HepG2 (cell line): Measurements from ENCODE around the gene KCNJ4. TPM values are rescaled to one million over a fixed set of nuclear protein-coding genes. Genes with fewer than 3 reads are reported as not detected.

Experiments
- ATAC-seq: fragments of 200-7000 bp; cut with Tn5 transposase; 3 replicates; pipeline ENCODE4 v1.9.1; 2020; ENCODE audit warnings: mild to moderate bottlenecking, moderate library complexity
- BruUV-seq: library from RNA; stranded (reverse); fragments of 400-500 nt; replicated peaks from 2 replicates; lab custom pipeline; 2021; lab: Mats Ljungman, UMichigan
- CTCF ChIA-PET: fragments of 300-600 bp; formaldehyde crosslinking; extraction: SDS; loops from one replicate; lab custom pipeline; 2021; ENCODE audit warnings: low total read pairs, inconsistent platforms, low intra/inter-chr PET ratio; lab: Yijun Ruan, JAX
- POLR2A ChIA-PET: fragments of 350-600 bp; sonication (Branson Sonifier 250); formaldehyde crosslinking; loops from one replicate; lab custom pipeline; 2020; ENCODE audit warnings: antibody characterized with exemption, inconsistent platforms; lab: Yijun Ruan, JAX
- DNase-seq: peaks from one replicate; pipeline ENCODE4 v3.0.0-alpha.2; 2015; ENCODE audit warnings: low spot score
- FAIRE-seq: peaks from 3 replicates; lab custom pipeline; 2011; peaks lifted over from hg19 to GRCh38; lab: Jason Lieb, UNC
- H2AFZ ChIP-seq: one replicate; pipeline ENCODE4 v1.6.1; 2011; ENCODE audit warnings: low read length, inconsistent platforms
- H3K27ac ChIP-seq: fragments of 300-600 bp; 3 replicates; pipeline ENCODE4 v1.8.0; 2011; ENCODE audit warnings: mixed run types, mild to moderate bottlenecking, mixed read lengths, low read length, inconsistent platforms; ENCODE audit not compliant: insufficient read depth; ENCODE audit errors: extremely low read length
- H3K27me3 ChIP-seq, 2 experiments: fragments of 200-600 bp in 1 of 2; 2 replicates in 1 of 2; 3 replicates in 1 of 2; pipeline versions ENCODE4 v1.6.0 to v1.8.0; 2011; ENCODE audit warnings: low read length in 2 of 2, mild to moderate bottlenecking in 2 of 2, moderate library complexity in 2 of 2, inconsistent platforms in 1 of 2; ENCODE audit not compliant: insufficient read depth in 2 of 2, control insufficient read depth in 1 of 2
- H3K36me3 ChIP-seq, 2 experiments: fragments of 200-600 bp in 1 of 2; replicated peaks in 1 of 2; 2 replicates in 1 of 2; 3 replicates in 1 of 2; pipeline versions ENCODE4 v1.5.1 to v1.8.0; 2011; ENCODE audit warnings: low read length in 2 of 2, inconsistent platforms in 1 of 2; ENCODE audit not compliant: insufficient read depth in 2 of 2, control insufficient read depth in 1 of 2
- H3K4me1 ChIP-seq: 2 replicates; pipeline ENCODE4 v1.5.1; 2012; ENCODE audit warnings: low read length, inconsistent platforms; ENCODE audit not compliant: insufficient read depth
- H3K4me2 ChIP-seq: 2 replicates; pipeline ENCODE4 v1.6.0; 2011; ENCODE audit warnings: low read depth, low read length, inconsistent platforms
- H3K4me3 ChIP-seq, 3 experiments: fragments of 200-600 bp in 1 of 3; sonication (generic), shearing (Covaris generic) in 1 of 3; replicated peaks in 1 of 3; 2 replicates each; pipeline ENCODE4 v1.5.1; 2011 to 2016; ENCODE audit warnings: low read length in 3 of 3, inconsistent platforms in 2 of 3, low read depth in 2 of 3, mild to moderate bottlenecking in 2 of 3, control low read depth in 1 of 3, mixed read lengths in 1 of 3; ENCODE audit not compliant: insufficient read depth in 1 of 3
- H3K79me2 ChIP-seq: one replicate; pipeline ENCODE4 v1.6.1; 2011; ENCODE audit warnings: low read length, inconsistent platforms; ENCODE audit not compliant: insufficient read depth
- H3K9ac ChIP-seq: 2 replicates; pipeline ENCODE4 v1.6.0; 2011; ENCODE audit warnings: mild to moderate bottlenecking, low read depth, low read length, inconsistent platforms; ENCODE audit not compliant: insufficient read depth
- H3K9me3 ChIP-seq: 2 replicates; pipeline ENCODE4 v1.5.1; 2012; ENCODE audit warnings: mild to moderate bottlenecking, low read length
- H4K20me1 ChIP-seq: 2 replicates; pipeline ENCODE4 v1.6.0; 2011; ENCODE audit warnings: inconsistent platforms, mild to moderate bottlenecking, low read length, moderate library complexity; ENCODE audit not compliant: insufficient read depth
- ADNP ChIP-seq: sonication (generic); formaldehyde crosslinking; IDR thresholded peaks from 2 replicates; pipeline ENCODE4 v1.4.0; 2020; ENCODE audit warnings: missing genetic modification reagents
- CHD4 ChIP-seq: fragments of 200-600 bp; sonication (generic); IDR thresholded peaks from 2 replicates; pipeline ENCODE4 v1.7.0; 2017; ENCODE audit warnings: mild to moderate bottlenecking, low read length, borderline replicate concordance
- JUNB ChIP-seq: sonication (generic); formaldehyde crosslinking; IDR thresholded peaks from 2 replicates; pipeline ENCODE4 v1.8.0; 2022; ENCODE audit warnings: missing genetic modification reagents, mild to moderate bottlenecking, borderline replicate concordance
- MLLT10 ChIP-seq: sonication (generic); formaldehyde crosslinking; IDR thresholded peaks from 2 replicates; pipeline ENCODE4 v1.4.0; 2020; ENCODE audit warnings: missing genetic modification reagents
- NFATC3 ChIP-seq: sonication (generic); formaldehyde crosslinking; IDR thresholded peaks from 2 replicates; pipeline ENCODE4 v1.5.1; 2020; ENCODE audit warnings: mild to moderate bottlenecking, missing genetic modification reagents
- PCBP2 ChIP-seq: fragments of 200-400 bp; formaldehyde crosslinking; optimal IDR thresholded peaks from 2 replicates; pipeline ENCODE3; 2018; ENCODE audit warnings: low read length, low read depth; ENCODE audit not compliant: poor library complexity, severe bottlenecking
- SKI ChIP-seq: fragments of 450-650 bp; IDR thresholded peaks from one replicate; pipeline ENCODE4 v1.6.1; 2018; ENCODE audit warnings: mild to moderate bottlenecking; ENCODE audit not compliant: partially characterized antibody
- TRIM24 ChIP-seq: sonication (generic); formaldehyde crosslinking; IDR thresholded peaks from 2 replicates; pipeline ENCODE4 v1.8.0; 2022; ENCODE audit warnings: mild to moderate bottlenecking, missing genetic modification reagents
- ZFP36 ChIP-seq: fragments of 150-350 bp; IDR thresholded peaks from 2 replicates; pipeline ENCODE4 v1.6.1; 2018; ENCODE audit warnings: borderline replicate concordance, low read length, low read depth; ENCODE audit not compliant: partially characterized antibody
- ZIK1 ChIP-seq: sonication (generic); formaldehyde crosslinking; IDR thresholded peaks from 2 replicates; pipeline ENCODE4 v1.5.0; 2020; ENCODE audit warnings: mild to moderate bottlenecking, low read depth, missing genetic modification reagents, borderline replicate concordance
- ZSCAN20 ChIP-seq: sonication (generic); formaldehyde crosslinking; IDR thresholded peaks from 2 replicates; pipeline ENCODE4 v1.4.0; 2020; ENCODE audit warnings: missing genetic modification reagents, mild to moderate bottlenecking, borderline replicate concordance
- WGBS: methylation state at CpG from one replicate; pipeline ENCODE4 v1.1.6; 2017; ENCODE audit warnings: low lambda C conversion rate; 5-methylcytosine and 5-hydroxymethylcytosine counted together
- in situ Hi-C: cut with HindIII; loops from 2 replicates; pipeline ENCODE4 v1.10.0; 2017; ENCODE audit warnings: low pct_unique_long_range_greater_than_20kb; ENCODE audit not compliant: extremely low pct_ligation_motif_present
- intact Hi-C: fragments of 100-400 bp; cut with micrococcal nuclease; formaldehyde crosslinking; loops from one replicate; pipeline ENCODE4 v1.10.0; 2022; ENCODE audit not compliant: unreplicated experiment
- polyA plus RNA-seq, 8 experiments: library from polyadenylated mRNA; depleted of rRNA in 3 of 8; stranded (reverse) in 7 of 8; unstranded in 1 of 8; fragments of >200 nt; fragmentation: Illumina TruSeq in 4 of 8; extraction: Trizol in 4 of 8; gene quantifications; 2 replicates each; pipeline versions ENCODE4 v1.2.1 to v1.2.3, GENCODE V29; 2011 to 2016; ENCODE audit warnings: low read depth in 4 of 8, missing spikeins in 1 of 8, mixed read lengths in 1 of 8; ENCODE audit not compliant: insufficient read depth in 1 of 8
- total RNA-seq, 5 experiments: library from RNA; depleted of rRNA; stranded (reverse); fragments of >200 nt; fragmentation: Illumina TruSeq; extraction: Trizol; gene quantifications; 2 replicates each; pipeline ENCODE4 v1.2.3, GENCODE V29; 2016; ENCODE audit warnings: low read depth in 1 of 5
- TF ChIP-seq, protein P1 (sequence below): sonication (generic); formaldehyde crosslinking; conservative IDR thresholded peaks from 2 replicates; pipeline ENCODE4 v1.8.0; 2022; ENCODE audit warnings: low read depth, missing genetic modification reagents
- TF ChIP-seq, protein P2 (sequence below): sonication (generic); formaldehyde crosslinking; IDR thresholded peaks from 2 replicates; pipeline ENCODE4 v1.8.1; 2023; ENCODE audit warnings: mild to moderate bottlenecking, missing genetic modification reagents

The KCNJ4 gene
- total and polyA plus RNA-seq, 2 of the 13 experiments (the other 11 are each of a cell fraction or from before 2014, with no cell fraction given), result not detected

DNA sequence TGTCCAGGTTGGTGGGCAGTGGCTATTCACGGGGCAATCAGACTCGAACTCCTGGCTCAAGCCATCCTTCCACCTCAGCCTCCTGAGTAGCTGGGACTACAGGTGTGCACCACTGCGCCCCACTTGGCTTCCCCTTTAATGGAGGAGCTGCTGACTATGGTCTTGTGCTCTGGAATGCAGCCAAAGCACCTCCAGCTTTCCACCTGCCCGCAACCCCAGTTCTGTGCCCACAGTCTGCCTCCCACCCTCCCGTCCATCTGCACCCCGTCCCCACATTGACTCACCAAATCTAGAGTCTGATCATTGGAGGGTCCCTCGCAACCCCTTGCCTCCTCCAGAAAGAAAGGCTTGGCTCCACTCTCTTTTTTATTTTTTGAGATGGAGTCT is 41.0 kb downstream of the KCNJ4 start:
- peaks cover 13% of the 10 kb centered on the region for H3K4me1 ChIP-seq
- CTCF ChIA-PET, result no interaction called here
- no peaks in the 10 kb centered on the region for H3K79me2 ChIP-seq
- intact Hi-C loops, result no loop called here
- TF ChIP-seq, protein P1, sequence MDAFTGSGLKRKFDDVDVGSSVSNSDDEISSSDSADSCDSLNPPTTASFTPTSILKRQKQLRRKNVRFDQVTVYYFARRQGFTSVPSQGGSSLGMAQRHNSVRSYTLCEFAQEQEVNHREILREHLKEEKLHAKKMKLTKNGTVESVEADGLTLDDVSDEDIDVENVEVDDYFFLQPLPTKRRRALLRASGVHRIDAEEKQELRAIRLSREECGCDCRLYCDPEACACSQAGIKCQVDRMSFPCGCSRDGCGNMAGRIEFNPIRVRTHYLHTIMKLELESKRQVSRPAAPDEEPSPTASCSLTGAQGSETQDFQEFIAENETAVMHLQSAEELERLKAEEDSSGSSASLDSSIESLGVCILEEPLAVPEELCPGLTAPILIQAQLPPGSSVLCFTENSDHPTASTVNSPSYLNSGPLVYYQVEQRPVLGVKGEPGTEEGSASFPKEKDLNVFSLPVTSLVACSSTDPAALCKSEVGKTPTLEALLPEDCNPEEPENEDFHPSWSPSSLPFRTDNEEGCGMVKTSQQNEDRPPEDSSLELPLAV, result no peak
- TF ChIP-seq PCBP2 (no peak), MLLT10 (CRISPR knock-in tag) (no peak), SKI (no peak), CHD4 (no peak), ZSCAN20 (CRISPR knock-in tag) (no peak), ADNP (no peak), TRIM24 (CRISPR knock-in tag) (no peak), ZFP36 (no peak), ZIK1 (no peak), JUNB (CRISPR knock-in tag) (no peak), NFATC3 (CRISPR knock-in tag) (no peak)
- TF ChIP-seq, protein P2, sequence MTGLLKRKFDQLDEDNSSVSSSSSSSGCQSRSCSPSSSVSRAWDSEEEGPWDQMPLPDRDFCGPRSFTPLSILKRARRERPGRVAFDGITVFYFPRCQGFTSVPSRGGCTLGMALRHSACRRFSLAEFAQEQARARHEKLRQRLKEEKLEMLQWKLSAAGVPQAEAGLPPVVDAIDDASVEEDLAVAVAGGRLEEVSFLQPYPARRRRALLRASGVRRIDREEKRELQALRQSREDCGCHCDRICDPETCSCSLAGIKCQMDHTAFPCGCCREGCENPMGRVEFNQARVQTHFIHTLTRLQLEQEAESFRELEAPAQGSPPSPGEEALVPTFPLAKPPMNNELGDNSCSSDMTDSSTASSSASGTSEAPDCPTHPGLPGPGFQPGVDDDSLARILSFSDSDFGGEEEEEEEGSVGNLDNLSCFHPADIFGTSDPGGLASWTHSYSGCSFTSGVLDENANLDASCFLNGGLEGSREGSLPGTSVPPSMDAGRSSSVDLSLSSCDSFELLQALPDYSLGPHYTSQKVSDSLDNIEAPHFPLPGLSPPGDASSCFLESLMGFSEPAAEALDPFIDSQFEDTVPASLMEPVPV (CRISPR knock-in tag), result no peak
- TF ChIP-seq, all 625 proteins: peak for 0
- H4K20me1 ChIP-seq, result no peaks in the 10 kb centered on the region
- in situ Hi-C loops, result loop anchor here (5.0 kb wide), 1 partner anchor 158 kb away; the partner anchor contains the start of gene DMC1
- H3K4me3 ChIP-seq, result no peak overlapping the region
- no peak overlapping the region for H3K4me2 ChIP-seq
- POLR2A ChIA-PET, result interaction anchor here (1.1 kb wide), 1 partner anchor 10 kb away, joined by 3 read pairs; no protein-coding TSS in a partner anchor
- no peak overlapping the region for H3K9ac ChIP-seq
- no TSS peak for BruUV-seq
- no peaks in the 10 kb centered on the region for H3K36me3 ChIP-seq
- no peak overlapping the region for H2AFZ ChIP-seq
- H3K9me3 ChIP-seq, result no peaks in the 10 kb centered on the region
- ATAC-seq, result no peak
- no peak overlapping the region for H3K27ac ChIP-seq
- DNase-seq, result no peak
- WGBS, result 58% methylated on average over 7 of the region's 7 CpGs
- H3K27me3 ChIP-seq, result peaks cover 1 to 4% of the 10 kb centered on the region in 2 experiments; a peak in 3 of 5 replicates
- FAIRE-seq, result no peak
